Measurements from ENCODE around the gene KIAA1217. TPM values are rescaled to one million over a fixed set of nuclear protein-coding genes. Genes with fewer than 3 reads are reported as not detected.

The KIAA1217 gene
- polyA plus RNA-seq, 1 of the 3 experiments (the other 2 are of a cell fraction), result 7.2 TPM

DNA sequence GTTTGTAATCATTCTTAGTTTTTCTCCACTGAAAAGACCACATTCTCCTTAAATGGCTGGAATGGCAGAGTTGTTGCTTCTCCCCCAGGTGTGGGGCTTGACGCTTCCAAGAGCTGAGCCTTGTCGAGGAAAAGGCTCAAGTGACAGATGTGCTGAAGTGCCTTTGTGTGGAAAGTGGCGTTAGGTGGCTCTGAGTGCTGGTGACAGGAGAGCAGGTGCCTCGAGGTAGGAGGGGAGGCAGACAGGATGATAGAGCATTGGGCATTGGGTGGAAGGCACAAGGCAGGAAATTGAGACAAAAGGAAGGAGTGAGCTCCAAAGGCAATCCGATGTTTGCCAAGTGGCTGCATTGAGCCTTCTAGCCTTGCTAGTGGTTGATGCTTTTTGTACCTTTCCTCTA lies 6.7 kb downstream of the KIAA1217 start:
- H3F3A ChIP-seq (replicated peaks; ENCODE audit: insufficient read depth), result peaks cover 6% of the 10 kb centered on the region
- TF ChIP-seq TAF1 (IDR thresholded peaks at IDR 0.05; ENCODE audit: borderline replicate concordance, low read depth, low read length) (no peak), RCOR1 (IDR thresholded peaks at IDR 0.05; ENCODE audit: low read length) (no peak), TCF12 (IDR thresholded peaks at IDR 0.05) (no peak), MXI1 (IDR thresholded peaks at IDR 0.05; ENCODE audit: low read depth, low read length) (no peak), JUND (IDR thresholded peaks at IDR 0.05) (no peak), FOXJ3 (CRISPR knock-in tag; IDR thresholded peaks at IDR 0.05) (no peak), POLR2AphosphoS5 (IDR thresholded peaks at IDR 0.05; ENCODE audit: low read depth, low read length) (no peak), RFX5 (IDR thresholded peaks at IDR 0.05; ENCODE audit: low read length) (no peak), TEAD4 (IDR thresholded peaks at IDR 0.05; ENCODE audit: borderline replicate concordance, insufficient read depth) (no peak), SMC3 (IDR thresholded peaks at IDR 0.05; ENCODE audit: low read depth, low read length) (no peak), NRF1 (IDR thresholded peaks at IDR 0.05; ENCODE audit: low read depth, low read length) (no peak), YY1 (IDR thresholded peaks at IDR 0.05; ENCODE audit: low read depth) (no peak), RXRA (IDR thresholded peaks at IDR 0.05; ENCODE audit: borderline replicate concordance, low read depth) (no peak)
- TF ChIP-seq, protein P1, sequence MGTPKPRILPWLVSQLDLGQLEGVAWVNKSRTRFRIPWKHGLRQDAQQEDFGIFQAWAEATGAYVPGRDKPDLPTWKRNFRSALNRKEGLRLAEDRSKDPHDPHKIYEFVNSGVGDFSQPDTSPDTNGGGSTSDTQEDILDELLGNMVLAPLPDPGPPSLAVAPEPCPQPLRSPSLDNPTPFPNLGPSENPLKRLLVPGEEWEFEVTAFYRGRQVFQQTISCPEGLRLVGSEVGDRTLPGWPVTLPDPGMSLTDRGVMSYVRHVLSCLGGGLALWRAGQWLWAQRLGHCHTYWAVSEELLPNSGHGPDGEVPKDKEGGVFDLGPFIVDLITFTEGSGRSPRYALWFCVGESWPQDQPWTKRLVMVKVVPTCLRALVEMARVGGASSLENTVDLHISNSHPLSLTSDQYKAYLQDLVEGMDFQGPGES (IDR thresholded peaks at IDR 0.05; ENCODE audit: low read depth, low read length), result no peak
- TF ChIP-seq, protein P2, sequence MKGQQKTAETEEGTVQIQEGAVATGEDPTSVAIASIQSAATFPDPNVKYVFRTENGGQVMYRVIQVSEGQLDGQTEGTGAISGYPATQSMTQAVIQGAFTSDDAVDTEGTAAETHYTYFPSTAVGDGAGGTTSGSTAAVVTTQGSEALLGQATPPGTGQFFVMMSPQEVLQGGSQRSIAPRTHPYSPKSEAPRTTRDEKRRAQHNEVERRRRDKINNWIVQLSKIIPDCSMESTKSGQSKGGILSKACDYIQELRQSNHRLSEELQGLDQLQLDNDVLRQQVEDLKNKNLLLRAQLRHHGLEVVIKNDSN (IDR thresholded peaks at IDR 0.05; ENCODE audit: borderline replicate concordance, low read depth), result no peak
- TF ChIP-seq, protein P3, sequence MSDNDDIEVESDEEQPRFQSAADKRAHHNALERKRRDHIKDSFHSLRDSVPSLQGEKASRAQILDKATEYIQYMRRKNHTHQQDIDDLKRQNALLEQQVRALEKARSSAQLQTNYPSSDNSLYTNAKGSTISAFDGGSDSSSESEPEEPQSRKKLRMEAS (IDR thresholded peaks at IDR 0.05; ENCODE audit: low read depth), result no peak
- peaks cover 0 to 3% of the 10 kb centered on the region in 2 experiments for H3K36me3 ChIP-seq (replicated peaks in 1 of 2; ENCODE audit: control insufficient read depth in 1 of 2, insufficient read depth in 2 of 2, low read length in 1 of 2)
- no peaks in the 10 kb centered on the region for H3K9me2 ChIP-seq
- CTCF ChIA-PET, result no interaction called here
- no peak overlapping the region for H3K4me2 ChIP-seq
- no peak for DNase-seq
- no peaks in the 10 kb centered on the region for H3K79me2 ChIP-seq (ENCODE audit: insufficient read depth)
- POLR2A ChIA-PET, result no interaction called here
- no peaks in the 10 kb centered on the region for H3K27me3 ChIP-seq (ENCODE audit: insufficient read depth)
- no peak overlapping the region for H3K9ac ChIP-seq
- H3K27ac ChIP-seq (ENCODE audit: low read depth in 2 of 2, low read length in 1 of 2), result no peak overlapping the region
- H3K4me1 ChIP-seq (ENCODE audit: control insufficient read depth in 1 of 2, insufficient read depth in 2 of 2, low read depth in 1 of 2, low read length in 1 of 2), result peaks cover 0 to 2% of the 10 kb centered on the region in 2 experiments; a peak in 2 of 4 replicates
- H4K20me1 ChIP-seq (ENCODE audit: insufficient read depth), result no peaks in the 10 kb centered on the region
- 81% methylated on average over 5 of the region's 5 CpGs for WGBS (ENCODE audit: low lambda C conversion rate)
- no peak overlapping the region for H2AFZ ChIP-seq (ENCODE audit: low read depth)
- H3K9me3 ChIP-seq, result no peaks in the 10 kb centered on the region
- no peak overlapping the region for H3K4me3 ChIP-seq (ENCODE audit: low read depth in 2 of 2, low read length in 1 of 2)

DNA sequence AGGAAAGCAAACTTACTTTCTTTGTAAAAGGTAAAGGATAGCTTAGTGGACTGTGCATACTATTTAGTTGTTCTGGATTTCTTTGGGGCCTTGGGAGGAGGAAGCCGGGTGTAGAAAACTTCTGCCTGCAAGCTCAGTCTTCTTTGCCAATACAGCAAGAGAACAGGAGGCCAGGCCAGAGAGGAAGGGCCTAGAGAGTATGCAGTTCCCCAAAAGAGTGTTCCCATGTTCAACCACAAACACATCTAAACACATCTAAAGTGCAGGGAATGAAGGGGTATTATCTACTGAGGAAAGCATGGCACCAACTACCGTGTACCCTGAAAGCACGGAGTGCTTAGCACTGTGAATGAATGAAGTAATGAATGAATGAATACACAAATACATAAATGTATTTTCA lies 11.0 kb downstream of the KIAA1217 start:
- Histone ChIP-seq H3K9me2 (no peaks in the 10 kb centered on the region), H3K79me2 (ENCODE audit: insufficient read depth) (no peaks in the 10 kb centered on the region), H3K27me3 (ENCODE audit: insufficient read depth) (no peaks in the 10 kb centered on the region), H3K4me3 (ENCODE audit: low read depth in 2 of 2, low read length in 1 of 2) (no peak overlapping the region), H3K9ac (no peak overlapping the region), H3K27ac (ENCODE audit: low read depth in 2 of 2, low read length in 1 of 2) (no peak overlapping the region), H4K20me1 (ENCODE audit: insufficient read depth) (no peaks in the 10 kb centered on the region), H3F3A (replicated peaks; ENCODE audit: insufficient read depth) (no peaks in the 10 kb centered on the region), H2AFZ (ENCODE audit: low read depth) (no peak overlapping the region), H3K9me3 (no peaks in the 10 kb centered on the region), H3K4me2 (no peak overlapping the region), H3K4me1 (ENCODE audit: control insufficient read depth in 1 of 2, insufficient read depth in 2 of 2, low read depth in 1 of 2, low read length in 1 of 2) (no peaks in the 10 kb centered on the region; a peak in 1 of 4 replicates), H3K36me3 (replicated peaks in 1 of 2; ENCODE audit: control insufficient read depth in 1 of 2, insufficient read depth in 2 of 2, low read length in 1 of 2) (peaks cover 0 to 3% of the 10 kb centered on the region in 2 experiments)
- WGBS (ENCODE audit: low lambda C conversion rate), result 90% methylated on average over 3 of the region's 3 CpGs
- CTCF ChIA-PET, result no interaction called here
- POLR2A ChIA-PET, result no interaction called here
- DNase-seq, result no peak
- TF ChIP-seq GABPA (IDR thresholded peaks at IDR 0.05; ENCODE audit: low read depth) (no peak), POLR2AphosphoS5 (IDR thresholded peaks at IDR 0.05; ENCODE audit: low read depth, low read length) (no peak), GATA2 (CRISPR knock-in tag; IDR thresholded peaks at IDR 0.05) (no peak), EP300 (IDR thresholded peaks at IDR 0.05; ENCODE audit: borderline replicate concordance in 1 of 2, low read depth in 1 of 2, low read length in 1 of 2) (no peak), RXRA (IDR thresholded peaks at IDR 0.05; ENCODE audit: borderline replicate concordance, low read depth) (no peak), TAF1 (IDR thresholded peaks at IDR 0.05; ENCODE audit: borderline replicate concordance, low read depth, low read length) (no peak), NRF1 (IDR thresholded peaks at IDR 0.05; ENCODE audit: low read depth, low read length) (no peak), ELF1 (IDR thresholded peaks at IDR 0.05) (no peak), YY1 (IDR thresholded peaks at IDR 0.05; ENCODE audit: low read depth) (no peak), RFX5 (IDR thresholded peaks at IDR 0.05; ENCODE audit: low read length) (no peak), NFIC (IDR thresholded peaks at IDR 0.05; ENCODE audit: borderline replicate concordance) (no peak)
- TF ChIP-seq, protein P4, sequence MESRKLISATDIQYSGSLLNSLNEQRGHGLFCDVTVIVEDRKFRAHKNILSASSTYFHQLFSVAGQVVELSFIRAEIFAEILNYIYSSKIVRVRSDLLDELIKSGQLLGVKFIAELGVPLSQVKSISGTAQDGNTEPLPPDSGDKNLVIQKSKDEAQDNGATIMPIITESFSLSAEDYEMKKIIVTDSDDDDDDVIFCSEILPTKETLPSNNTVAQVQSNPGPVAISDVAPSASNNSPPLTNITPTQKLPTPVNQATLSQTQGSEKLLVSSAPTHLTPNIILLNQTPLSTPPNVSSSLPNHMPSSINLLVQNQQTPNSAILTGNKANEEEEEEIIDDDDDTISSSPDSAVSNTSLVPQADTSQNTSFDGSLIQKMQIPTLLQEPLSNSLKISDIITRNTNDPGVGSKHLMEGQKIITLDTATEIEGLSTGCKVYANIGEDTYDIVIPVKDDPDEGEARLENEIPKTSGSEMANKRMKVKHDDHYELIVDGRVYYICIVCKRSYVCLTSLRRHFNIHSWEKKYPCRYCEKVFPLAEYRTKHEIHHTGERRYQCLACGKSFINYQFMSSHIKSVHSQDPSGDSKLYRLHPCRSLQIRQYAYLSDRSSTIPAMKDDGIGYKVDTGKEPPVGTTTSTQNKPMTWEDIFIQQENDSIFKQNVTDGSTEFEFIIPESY (IDR thresholded peaks at IDR 0.05; ENCODE audit: borderline replicate concordance, low read depth), result no peak
- TF ChIP-seq, protein P5, sequence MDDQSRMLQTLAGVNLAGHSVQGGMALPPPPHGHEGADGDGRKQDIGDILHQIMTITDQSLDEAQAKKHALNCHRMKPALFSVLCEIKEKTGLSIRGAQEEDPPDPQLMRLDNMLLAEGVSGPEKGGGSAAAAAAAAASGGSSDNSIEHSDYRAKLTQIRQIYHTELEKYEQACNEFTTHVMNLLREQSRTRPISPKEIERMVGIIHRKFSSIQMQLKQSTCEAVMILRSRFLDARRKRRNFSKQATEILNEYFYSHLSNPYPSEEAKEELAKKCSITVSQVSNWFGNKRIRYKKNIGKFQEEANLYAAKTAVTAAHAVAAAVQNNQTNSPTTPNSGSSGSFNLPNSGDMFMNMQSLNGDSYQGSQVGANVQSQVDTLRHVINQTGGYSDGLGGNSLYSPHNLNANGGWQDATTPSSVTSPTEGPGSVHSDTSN (IDR thresholded peaks at IDR 0.05), result no peak
- TF ChIP-seq, protein P6, sequence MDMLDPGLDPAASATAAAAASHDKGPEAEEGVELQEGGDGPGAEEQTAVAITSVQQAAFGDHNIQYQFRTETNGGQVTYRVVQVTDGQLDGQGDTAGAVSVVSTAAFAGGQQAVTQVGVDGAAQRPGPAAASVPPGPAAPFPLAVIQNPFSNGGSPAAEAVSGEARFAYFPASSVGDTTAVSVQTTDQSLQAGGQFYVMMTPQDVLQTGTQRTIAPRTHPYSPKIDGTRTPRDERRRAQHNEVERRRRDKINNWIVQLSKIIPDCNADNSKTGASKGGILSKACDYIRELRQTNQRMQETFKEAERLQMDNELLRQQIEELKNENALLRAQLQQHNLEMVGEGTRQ (IDR thresholded peaks at IDR 0.05; ENCODE audit: borderline replicate concordance, low read depth, low read length), result no peak
